ENCODE measurements around the gene NHSL1. TPM values are rescaled to one million over a fixed set of nuclear protein-coding genes. Genes with fewer than 3 reads are reported as not detected.

The NHSL1 gene
- polyA plus RNA-seq, 1 experiment, result 10.5 TPM

GRCh38 chr6:138461647-138462046 is 37.6 kb downstream of the NHSL1 start:
- Histone ChIP-seq H3K4me3 (ENCODE audit: low read depth, low read length) (no peak overlapping the region), H3K9me3 (ENCODE audit: control insufficient read depth, insufficient read depth, low read length) (peaks cover 3% of the 10 kb centered on the region; the same call in 1 of the 2 replicates), H3K27ac (ENCODE audit: low read depth, low read length) (no peak overlapping the region), H3K27me3 (ENCODE audit: control insufficient read depth, insufficient read depth, low read length) (no peaks in the 10 kb centered on the region)
- TF ChIP-seq CTCF (IDR thresholded peaks at IDR 0.05; ENCODE audit: low read depth, low read length), result no peak
- CTCF ChIA-PET, result interaction anchor here (0.5 kb wide), 1 partner anchor 135 kb away, joined by 3 read pairs; no protein-coding TSS in a partner anchor
- no peak for DNase-seq (ENCODE audit: low read depth, low spot score)
- POLR2A ChIA-PET, result no interaction called here

GRCh38 chr6:138456401-138456790 is 42.9 kb downstream of the NHSL1 start:
- POLR2A ChIA-PET, result no interaction called here
- no peak for TF ChIP-seq CTCF (IDR thresholded peaks at IDR 0.05; ENCODE audit: low read depth, low read length)
- CTCF ChIA-PET, result interaction anchor here (1.5 kb wide), 1 partner anchor 28 kb away, joined by 5 read pairs; no protein-coding TSS in a partner anchor
- Histone ChIP-seq H3K4me3 (ENCODE audit: low read depth, low read length) (no peak overlapping the region), H3K9me3 (ENCODE audit: control insufficient read depth, insufficient read depth, low read length) (no peaks in the 10 kb centered on the region), H3K27ac (ENCODE audit: low read depth, low read length) (no peak overlapping the region), H3K27me3 (ENCODE audit: control insufficient read depth, insufficient read depth, low read length) (no peaks in the 10 kb centered on the region)
- DNase-seq (ENCODE audit: low read depth, low spot score), result no peak

- no peak overlapping the region for H3K27ac ChIP-seq (ENCODE audit: low read depth, low read length)
- CTCF ChIA-PET, result interaction anchor here (0.8 to 1.5 kb wide), 3 partner anchors 28 to 339 kb away, joined by 3 to 5 read pairs (median 3); no protein-coding TSS in a partner anchor
- POLR2A ChIA-PET, result no interaction called here
- no peak for DNase-seq (ENCODE audit: low read depth, low spot score)
- TF ChIP-seq CTCF (IDR thresholded peaks at IDR 0.05; ENCODE audit: low read depth, low read length), result no peak
- no peaks in the 10 kb centered on the region for H3K27me3 ChIP-seq (ENCODE audit: control insufficient read depth, insufficient read depth, low read length)
- no peaks in the 10 kb centered on the region for H3K9me3 ChIP-seq (ENCODE audit: control insufficient read depth, insufficient read depth, low read length)
- H3K4me3 ChIP-seq (ENCODE audit: low read depth, low read length), result no peak overlapping the region
These were observed 43.4 kb downstream of the NHSL1 start for GRCh38 chr6:138455746-138456400.

GRCh38 chr6:138454981-138455706 is 44.1 kb downstream of the NHSL1 start:
- Histone ChIP-seq H3K27me3 (ENCODE audit: control insufficient read depth, insufficient read depth, low read length) (no peaks in the 10 kb centered on the region), H3K4me3 (ENCODE audit: low read depth, low read length) (no peak overlapping the region), H3K9me3 (ENCODE audit: control insufficient read depth, insufficient read depth, low read length) (no peaks in the 10 kb centered on the region), H3K27ac (ENCODE audit: low read depth, low read length) (no peak overlapping the region)
- no peak for TF ChIP-seq CTCF (IDR thresholded peaks at IDR 0.05; ENCODE audit: low read depth, low read length)
- DNase-seq (ENCODE audit: low read depth, low spot score), result no peak
- POLR2A ChIA-PET, result no interaction called here
- CTCF ChIA-PET, result interaction anchor here (0.8 to 1.5 kb wide), 3 partner anchors 27 to 339 kb away, joined by 3 to 5 read pairs (median 3); no protein-coding TSS in a partner anchor

GRCh38 chr6:138451043-138451442 is 48.3 kb downstream of the NHSL1 start:
- no peak for TF ChIP-seq CTCF (IDR thresholded peaks at IDR 0.05; ENCODE audit: low read depth, low read length)
- CTCF ChIA-PET, result no interaction called here
- H3K27ac ChIP-seq (ENCODE audit: low read depth, low read length), result no peak overlapping the region
- POLR2A ChIA-PET, result no interaction called here
- H3K9me3 ChIP-seq (ENCODE audit: control insufficient read depth, insufficient read depth, low read length), result no peaks in the 10 kb centered on the region; the same call in 1 of the 2 replicates
- H3K4me3 ChIP-seq (ENCODE audit: low read depth, low read length), result no peak overlapping the region
- no peak for DNase-seq (ENCODE audit: low read depth, low spot score)
- H3K27me3 ChIP-seq (ENCODE audit: control insufficient read depth, insufficient read depth, low read length), result no peaks in the 10 kb centered on the region

Data from AG04450 (cell line).